SJSA1 (cell line): Measurements from ENCODE around the gene SCUBE3. TPM values are rescaled to one million over a fixed set of nuclear protein-coding genes. Genes with fewer than 3 reads are reported as not detected.

Experiments
- DNase-seq, 2 experiments: peaks; one replicate each; pipeline ENCODE4 v3.0.0-alpha.2; 2015 to 2020; ENCODE audit warnings: low spot score in 2 of 2, low read depth in 1 of 2
- H3K27ac ChIP-seq: fragments of 250-450 bp; sonication (Bioruptor Pico); 2 replicates; pipeline ENCODE4 v1.5.1; 2020; ENCODE audit warnings: mild to moderate bottlenecking, moderate library complexity
- H3K27me3 ChIP-seq: fragments of 250-450 bp; sonication (Bioruptor Pico); replicated peaks from 2 replicates; pipeline ENCODE4 v1.5.1; 2020; ENCODE audit warnings: mild to moderate bottlenecking, moderate library complexity
- H3K36me3 ChIP-seq: fragments of 250-450 bp; sonication (Bioruptor Pico); 2 replicates; pipeline ENCODE4 v1.5.1; 2020; ENCODE audit warnings: mild to moderate bottlenecking
- H3K4me1 ChIP-seq: fragments of 250-450 bp; sonication (Bioruptor Pico); replicated peaks from 2 replicates; pipeline ENCODE4 v1.6.1; 2021; ENCODE audit warnings: mild to moderate bottlenecking
- H3K4me3 ChIP-seq: fragments of 250-450 bp; sonication (Bioruptor Pico); 2 replicates; pipeline ENCODE4 v1.5.1; 2020; ENCODE audit warnings: mild to moderate bottlenecking
- H3K9me3 ChIP-seq: fragments of 250-450 bp; sonication (Bioruptor Pico); replicated peaks from 2 replicates; pipeline ENCODE4 v1.5.1; 2020; ENCODE audit warnings: mild to moderate bottlenecking
- total RNA-seq: library from RNA; depleted of rRNA; stranded (reverse); fragments of >200 nt; shearing (Covaris generic); gene quantifications from 2 replicates; pipeline ENCODE4 v1.2.3, GENCODE V29; 2014; rRNA removed

The SCUBE3 gene
- total RNA-seq, 1 experiment from 2014 or later = 4.7 TPM

- Histone ChIP-seq H3K4me3 (no peak overlapping the region), H3K4me1 (no peaks in the 10 kb centered on the region), H3K36me3 (no peaks in the 10 kb centered on the region), H3K27ac (no peak overlapping the region), H3K9me3 (no peaks in the 10 kb centered on the region), H3K27me3 (no peaks in the 10 kb centered on the region)
- no peak for DNase-seq
Observed at GRCh38 chr6:35300848-35301247, 87.1 kb downstream of the SCUBE3 start.

Other genes with a start within 250 kb of the SCUBE3 start
- 0.60 and 1.6 TPM in 2 replicates for gene TCP11, start 72.6 kb upstream of the SCUBE3 start, total RNA-seq
- 8.2 and 15.6 TPM in 2 replicates for gene ZNF76, start 45.8 kb downstream of the SCUBE3 start, total RNA-seq
- 0.05 TPM in 1 of 2 replicates, not detected in the other for gene DEF6, start 83.9 kb downstream of the SCUBE3 start, total RNA-seq
- gene PPARD, start 128.6 kb downstream of the SCUBE3 start, total RNA-seq = 7.4 and 10.3 TPM in 2 replicates
- gene FANCE, start 238.4 kb downstream of the SCUBE3 start, total RNA-seq = 16.3 and 20.2 TPM in 2 replicates